ENCODE measurements around the gene UCHL3. TPM values are rescaled to one million over a fixed set of nuclear protein-coding genes. Genes with fewer than 3 reads are reported as not detected.

The UCHL3 gene
- total RNA-seq, 3 donors from 2014 or later (not counting 1 experiment from before 2014, with no cell fraction given), result 19.3 to 23.1 (median 22.7) TPM

- Histone ChIP-seq H3K27ac (ENCODE audit: low read length) (no peak overlapping the region), H3K4me1 (ENCODE audit: control insufficient read depth, insufficient read depth, low read length) (no peaks in the 10 kb centered on the region), H3K27me3 (ENCODE audit: control insufficient read depth, insufficient read depth, low read length) (no peaks in the 10 kb centered on the region), H3K36me3 (ENCODE audit: control insufficient read depth, insufficient read depth, low read length) (peaks cover 5% of the 10 kb centered on the region), H3K4me3 (ENCODE audit: low read length) (no peak overlapping the region), H3K9me3 (ENCODE audit: control insufficient read depth, insufficient read depth, low read length) (no peaks in the 10 kb centered on the region)
- Mint-ChIP-seq H3K4me3 (no peak overlapping the region), H3K4me1 (no peaks in the 10 kb centered on the region), H3K27me3 (ENCODE audit: low read depth in 2 of 2) (no peaks in the 10 kb centered on the region), H3K27ac (no peak overlapping the region), H3K9me3 (no peaks in the 10 kb centered on the region), H3K36me3 (peaks cover 9% of the 10 kb centered on the region)
- intact Hi-C loops (cut with micrococcal nuclease), result no loop called here
- no peak for ATAC-seq
- no peak for DNase-seq
- TF ChIP-seq CTCF (IDR thresholded peaks at IDR 0.05), result no peak
Measured at GRCh38 chr13:75610466-75610865, 60.9 kb downstream of the UCHL3 start.

- H3K27me3 Mint-ChIP-seq (ENCODE audit: low read depth in 2 of 2), result no peaks in the 10 kb centered on the region
- H3K9me3 Mint-ChIP-seq, result no peaks in the 10 kb centered on the region
Measured at GRCh38 chr13:75612354-75612753, 62.8 kb downstream of the UCHL3 start.

GRCh38 chr13:75617230-75617629 lies 67.6 kb downstream of the UCHL3 start:
- no peak for DNase-seq
- no peak overlapping the region for H3K27ac ChIP-seq (ENCODE audit: low read length)

More at GRCh38 chr13:75612354-75612753, 62.8 kb downstream of the UCHL3 start:
- DNase-seq (no peak), ATAC-seq (no peak)
- H3K27me3 ChIP-seq (ENCODE audit: control insufficient read depth, insufficient read depth, low read length), result no peaks in the 10 kb centered on the region
- H3K27ac Mint-ChIP-seq, result no peak overlapping the region
- H3K4me1 Mint-ChIP-seq, result no peaks in the 10 kb centered on the region
- WGBS (ENCODE audit: insufficient coverage), result 83% methylated on average over 2 of the region's 2 CpGs
- intact Hi-C loops (cut with micrococcal nuclease), result no loop called here
- no peak overlapping the region for H3K4me3 Mint-ChIP-seq
- H3K9me3 ChIP-seq (ENCODE audit: control insufficient read depth, insufficient read depth, low read length), result no peaks in the 10 kb centered on the region
- no peaks in the 10 kb centered on the region for H3K36me3 Mint-ChIP-seq
- H3K27ac ChIP-seq (ENCODE audit: low read length), result no peak overlapping the region
- H3K4me3 ChIP-seq (ENCODE audit: low read length), result no peak overlapping the region
- H3K4me1 ChIP-seq (ENCODE audit: control insufficient read depth, insufficient read depth, low read length), result no peaks in the 10 kb centered on the region
- no peak for TF ChIP-seq CTCF (IDR thresholded peaks at IDR 0.05)
- no peaks in the 10 kb centered on the region for H3K36me3 ChIP-seq (ENCODE audit: control insufficient read depth, insufficient read depth, low read length)

More at GRCh38 chr13:75617230-75617629, 67.6 kb downstream of the UCHL3 start:
- intact Hi-C loops (cut with micrococcal nuclease), result no loop called here
- Mint-ChIP-seq H3K36me3 (no peaks in the 10 kb centered on the region), H3K9me3 (no peaks in the 10 kb centered on the region), H3K4me3 (no peak overlapping the region), H3K27me3 (ENCODE audit: low read depth in 2 of 2) (no peaks in the 10 kb centered on the region), H3K27ac (no peak overlapping the region), H3K4me1 (no peaks in the 10 kb centered on the region)
- TF ChIP-seq CTCF (IDR thresholded peaks at IDR 0.05), result no peak
- Histone ChIP-seq H3K27me3 (ENCODE audit: control insufficient read depth, insufficient read depth, low read length) (no peaks in the 10 kb centered on the region), H3K9me3 (ENCODE audit: control insufficient read depth, insufficient read depth, low read length) (no peaks in the 10 kb centered on the region), H3K4me1 (ENCODE audit: control insufficient read depth, insufficient read depth, low read length) (no peaks in the 10 kb centered on the region), H3K4me3 (ENCODE audit: low read length) (no peak overlapping the region), H3K36me3 (ENCODE audit: control insufficient read depth, insufficient read depth, low read length) (no peaks in the 10 kb centered on the region)
- WGBS (ENCODE audit: insufficient coverage), result 100% methylated on average over 1 of the region's 1 CpG
- ATAC-seq, result no peak
